GM21381 (cell line): ENCODE measurements around the gene GPHN.

ENCODE experiments used
- ATAC-seq: cut with Tn5 transposase; IDR thresholded peaks from one replicate; pipeline ENCODE4 v1.9.1; 2021; ENCODE audit warnings: mild to moderate bottlenecking, moderate library complexity; ENCODE audit not compliant: unreplicated experiment

The GPHN gene

GRCh38 chr14:66916421-66916820 lies 408.5 kb downstream of the GPHN start:
- ATAC-seq, result no peak

DNA sequence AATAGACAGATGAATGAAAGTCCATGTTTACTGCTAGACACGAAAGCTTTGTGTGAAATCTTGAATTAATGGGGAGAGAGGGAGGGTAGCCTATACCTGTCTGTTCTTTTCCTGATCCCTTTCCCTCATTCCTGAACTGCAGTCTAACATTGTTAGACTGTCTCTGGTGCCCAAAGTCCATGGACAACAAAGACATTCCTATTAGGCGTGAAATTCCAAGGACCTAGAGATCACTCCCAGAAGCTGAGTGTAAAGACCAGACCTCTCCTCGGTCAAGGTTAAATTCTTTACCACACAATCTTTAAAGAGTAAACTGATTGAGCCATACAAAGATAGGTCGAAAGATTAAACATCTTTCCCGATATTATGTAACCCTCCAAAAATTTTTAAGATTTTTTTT lies 410.6 kb downstream of the GPHN start:
- ATAC-seq, result no peak

DNA sequence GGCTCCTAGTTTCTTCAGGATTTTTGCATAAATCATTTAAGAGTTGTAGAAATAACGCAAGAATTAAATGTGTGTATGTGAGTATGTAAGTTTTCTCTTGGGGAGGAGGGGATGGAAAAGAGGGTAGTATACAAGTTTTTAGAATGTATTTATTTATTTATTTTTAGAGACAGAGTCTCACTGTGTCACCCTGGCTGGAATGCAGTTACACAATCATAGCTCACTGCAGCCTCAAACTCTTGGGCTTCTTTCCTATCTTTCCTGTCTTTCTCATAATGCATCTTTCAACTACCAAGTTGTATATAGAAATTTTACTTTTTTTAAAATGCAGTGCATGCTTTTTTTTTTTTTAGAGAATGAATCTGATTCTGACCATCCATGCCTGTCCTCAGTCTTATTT lies 412.2 kb downstream of the GPHN start:
- no peak for ATAC-seq

GRCh38 chr14:66923251-66923650 lies 415.3 kb downstream of the GPHN start:
- ATAC-seq, result no peak

DNA sequence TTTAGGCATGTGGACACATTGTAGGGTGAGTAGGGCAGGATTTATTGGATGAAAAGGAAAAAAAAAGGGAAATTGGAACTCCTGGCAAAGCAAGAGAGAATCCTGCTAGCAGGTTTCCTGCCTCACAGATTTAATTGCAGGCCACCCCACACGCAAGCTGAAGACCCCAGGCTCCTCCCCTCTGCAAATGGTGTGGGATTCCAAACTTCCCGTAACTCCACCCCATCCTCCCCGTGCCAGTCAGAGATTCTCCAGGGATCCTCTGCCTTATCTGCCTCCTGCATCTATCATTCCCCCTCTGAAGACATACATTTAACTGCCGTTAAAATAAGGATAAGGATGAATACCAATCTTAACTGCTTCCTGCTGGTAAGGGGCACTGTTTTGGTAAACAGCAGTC lies 431.5 kb downstream of the GPHN start:
- no peak for ATAC-seq

DNA sequence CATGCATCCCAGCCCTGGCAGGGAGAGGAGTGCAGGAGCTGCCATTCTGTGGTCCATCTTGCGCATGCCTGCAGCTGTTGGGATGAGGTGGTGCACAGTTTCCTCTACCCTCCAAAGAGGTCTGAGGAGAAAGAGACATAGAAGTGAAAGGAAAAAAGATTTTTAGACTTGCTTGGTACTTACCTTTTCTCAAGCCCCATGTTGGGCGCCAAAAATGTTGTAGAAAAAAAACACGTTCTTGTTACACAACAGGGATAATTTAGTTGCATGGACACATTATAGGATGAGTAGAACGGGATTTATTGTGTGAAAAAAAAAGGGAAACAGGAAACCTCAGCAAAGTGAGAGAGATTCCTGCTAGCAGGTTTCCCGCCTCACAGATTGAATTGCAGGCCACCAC lies 436.9 kb downstream of the GPHN start:
- ATAC-seq, result no peak

- ATAC-seq, result no peak
These were observed 447.2 kb downstream of the GPHN start for GRCh38 chr14:66955159-66955558.

DNA sequence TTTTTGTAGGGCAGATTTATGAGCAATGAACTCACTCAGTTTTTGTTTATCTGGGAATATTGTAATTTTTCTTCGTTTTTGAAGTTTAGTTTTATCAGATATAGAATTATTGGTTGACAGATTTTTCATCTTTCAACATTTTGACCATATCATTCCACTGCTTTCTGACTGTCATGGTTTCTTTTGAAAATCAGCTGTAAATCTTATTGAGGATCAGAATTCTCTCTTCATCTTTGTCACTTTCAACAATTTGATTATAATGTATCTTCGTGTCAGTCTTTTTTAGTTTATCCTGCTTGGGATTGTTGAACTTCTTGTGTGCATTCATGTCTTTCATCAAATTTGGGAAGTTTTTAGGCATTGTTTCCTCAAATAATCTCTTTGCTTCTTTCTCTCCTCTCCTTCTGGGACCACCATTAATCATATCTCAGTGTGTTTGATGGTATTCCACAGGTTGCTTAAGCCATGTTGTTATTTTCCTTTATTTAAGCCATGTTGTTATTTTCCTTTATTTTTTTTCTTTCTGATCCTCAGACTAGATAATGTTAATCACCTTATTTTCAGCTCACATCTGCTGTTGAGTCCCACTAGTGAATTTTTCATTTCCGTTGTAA lies 451.6 kb downstream of the GPHN start:
- no peak for ATAC-seq

- ATAC-seq, result no peak
These were observed 457.9 kb downstream of the GPHN start for GRCh38 chr14:66965831-66966230.

- ATAC-seq, result no peak
These were observed 464.5 kb downstream of the GPHN start for GRCh38 chr14:66972469-66972868.

DNA sequence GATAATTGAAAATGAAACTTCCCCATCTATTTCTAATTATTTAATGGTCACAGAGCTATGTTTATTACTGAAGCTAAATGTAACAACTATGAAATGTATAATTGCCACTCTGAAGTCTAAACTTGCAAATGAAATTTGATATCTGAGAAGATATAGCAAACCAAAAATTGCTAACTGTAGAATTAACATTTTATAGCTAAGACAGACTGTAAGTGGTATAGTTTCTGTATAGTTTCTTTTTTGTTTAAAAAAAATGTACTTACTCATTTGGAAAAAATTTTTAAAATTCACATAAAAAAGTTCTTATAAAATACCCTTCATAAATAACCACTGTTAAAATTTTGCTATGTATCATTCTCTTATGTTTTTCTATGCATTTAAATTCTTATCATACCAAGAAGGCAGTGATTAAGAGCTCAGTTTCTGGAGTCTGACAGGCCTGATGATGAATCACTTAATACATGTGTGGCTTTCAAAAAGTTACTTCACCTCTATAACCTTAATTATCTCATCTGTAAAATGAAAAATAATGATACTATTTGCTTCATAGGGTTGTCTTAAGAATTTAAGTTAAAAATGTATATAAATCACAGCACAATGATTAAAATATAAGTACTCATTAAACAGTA lies 466.6 kb downstream of the GPHN start:
- no peak for ATAC-seq

DNA sequence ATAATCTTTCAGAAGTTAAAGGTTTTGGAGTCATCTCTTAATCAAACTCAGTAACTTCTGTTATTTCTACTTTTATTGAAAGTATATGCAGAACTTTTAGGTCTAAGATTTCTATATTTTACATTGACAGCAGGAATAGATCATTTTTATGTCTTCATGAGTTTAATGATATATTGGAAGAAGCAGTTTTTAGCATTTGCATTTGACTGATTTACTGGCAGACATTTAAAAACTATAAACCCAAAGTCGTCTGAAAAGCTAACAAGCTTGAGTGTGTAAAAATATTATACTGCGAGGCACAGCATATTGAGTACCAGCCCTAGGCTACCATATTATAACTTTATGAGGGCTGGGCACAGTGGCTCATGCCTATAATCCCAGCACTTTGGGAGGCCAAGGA lies 467.3 kb downstream of the GPHN start:
- ATAC-seq, result no peak

DNA sequence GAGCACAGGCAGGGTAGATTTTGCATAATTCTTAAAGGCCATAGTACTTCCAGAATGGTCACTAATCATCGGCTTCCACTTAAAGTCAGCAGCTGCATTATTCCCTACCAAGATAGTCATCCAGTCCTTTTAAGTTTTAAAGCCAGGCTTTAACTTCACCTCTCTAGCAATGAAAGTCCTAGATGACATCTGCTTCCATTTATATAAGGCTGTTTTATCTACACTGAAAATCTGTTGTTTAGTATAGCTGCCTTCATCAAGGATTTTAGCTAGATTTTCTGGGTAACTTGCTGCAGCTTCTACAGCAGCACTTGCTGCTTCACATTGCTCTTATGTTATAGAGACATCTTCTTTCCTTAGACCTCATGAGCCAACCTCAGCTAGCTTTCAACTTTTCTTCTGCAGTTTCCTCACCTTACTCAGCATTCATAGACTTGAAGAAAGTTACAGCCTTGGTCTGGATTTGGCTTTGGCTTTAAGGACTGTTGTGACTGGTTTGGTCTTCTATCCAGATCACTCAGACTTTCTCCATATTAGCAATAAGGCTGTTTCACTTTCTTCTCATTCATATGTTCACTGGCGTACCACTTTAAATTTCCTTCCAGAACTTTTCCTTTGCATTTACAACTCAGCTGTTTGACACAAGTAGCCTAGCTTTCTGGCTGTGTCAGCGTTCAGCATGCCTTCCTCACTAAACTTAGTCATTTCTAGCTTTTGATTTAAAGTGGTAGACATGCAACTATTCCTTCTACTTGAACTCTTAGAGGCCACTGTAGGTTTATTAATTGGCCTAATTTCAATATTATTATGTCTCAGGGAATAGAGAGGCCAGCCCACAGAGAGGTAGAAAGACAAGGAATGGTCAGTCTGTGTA lies 471.4 kb downstream of the GPHN start:
- no peak for ATAC-seq

- no peak for ATAC-seq
These were observed 474.3 kb downstream of the GPHN start for GRCh38 chr14:66982247-66982646.

DNA sequence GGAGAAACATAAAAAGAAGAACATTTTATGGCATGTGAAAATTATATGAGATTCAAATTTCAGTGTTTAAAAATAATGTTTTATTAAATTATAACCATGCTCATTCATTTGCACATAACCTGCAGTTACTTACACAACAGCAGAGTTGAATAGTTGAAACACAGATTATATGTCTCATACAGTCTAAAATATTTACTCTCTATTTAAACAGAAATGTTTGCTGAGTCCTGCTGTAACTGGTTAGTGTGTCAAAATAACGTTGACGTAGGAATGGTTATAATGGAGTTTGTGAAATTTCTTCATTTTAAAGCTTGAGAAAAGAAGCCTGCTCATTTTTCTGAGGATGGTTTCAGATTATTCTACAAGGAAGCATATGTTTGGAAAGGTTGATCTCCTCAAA lies 484.8 kb downstream of the GPHN start:
- ATAC-seq, result no peak

DNA sequence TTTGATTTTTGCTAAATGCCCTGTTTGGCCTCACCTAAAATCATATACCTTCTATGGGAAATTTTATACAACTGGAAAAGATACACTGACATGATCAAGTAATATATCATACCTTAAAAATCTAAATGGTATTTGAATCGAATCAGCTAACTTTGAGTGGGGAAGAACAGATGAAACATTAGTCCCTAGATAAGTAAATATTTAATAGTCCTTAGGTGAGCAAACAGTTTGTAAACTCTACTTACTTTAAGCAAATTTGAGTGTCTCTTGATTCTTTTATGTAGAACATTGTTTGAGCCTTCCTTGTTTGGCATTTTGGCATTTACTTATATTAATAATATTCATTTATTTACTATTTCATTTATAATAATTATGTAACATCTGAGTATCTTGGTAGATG lies 485.6 kb downstream of the GPHN start:
- ATAC-seq, result no peak

DNA sequence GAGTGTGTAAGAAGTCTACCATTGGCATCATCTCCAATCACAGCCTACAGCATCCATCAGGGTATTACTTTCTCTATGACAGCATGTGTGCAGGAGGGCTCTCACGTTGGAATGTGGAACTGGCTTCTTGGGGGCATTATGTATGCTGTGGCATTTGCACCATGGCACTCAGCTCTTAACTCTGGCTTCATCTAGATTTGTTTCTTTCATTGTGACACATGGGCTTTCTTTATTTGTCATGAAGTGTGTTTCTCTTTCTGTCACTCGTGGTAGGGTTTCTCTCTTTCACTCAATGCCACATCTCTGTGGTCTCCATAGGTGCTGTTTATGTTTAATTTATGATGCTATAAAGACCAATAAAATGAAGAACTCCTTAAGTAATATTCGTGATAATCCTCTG lies 490.1 kb downstream of the GPHN start:
- ATAC-seq, result no peak

- no peak for ATAC-seq
These were observed 492.0 kb downstream of the GPHN start for GRCh38 chr14:66999978-67000377.

DNA sequence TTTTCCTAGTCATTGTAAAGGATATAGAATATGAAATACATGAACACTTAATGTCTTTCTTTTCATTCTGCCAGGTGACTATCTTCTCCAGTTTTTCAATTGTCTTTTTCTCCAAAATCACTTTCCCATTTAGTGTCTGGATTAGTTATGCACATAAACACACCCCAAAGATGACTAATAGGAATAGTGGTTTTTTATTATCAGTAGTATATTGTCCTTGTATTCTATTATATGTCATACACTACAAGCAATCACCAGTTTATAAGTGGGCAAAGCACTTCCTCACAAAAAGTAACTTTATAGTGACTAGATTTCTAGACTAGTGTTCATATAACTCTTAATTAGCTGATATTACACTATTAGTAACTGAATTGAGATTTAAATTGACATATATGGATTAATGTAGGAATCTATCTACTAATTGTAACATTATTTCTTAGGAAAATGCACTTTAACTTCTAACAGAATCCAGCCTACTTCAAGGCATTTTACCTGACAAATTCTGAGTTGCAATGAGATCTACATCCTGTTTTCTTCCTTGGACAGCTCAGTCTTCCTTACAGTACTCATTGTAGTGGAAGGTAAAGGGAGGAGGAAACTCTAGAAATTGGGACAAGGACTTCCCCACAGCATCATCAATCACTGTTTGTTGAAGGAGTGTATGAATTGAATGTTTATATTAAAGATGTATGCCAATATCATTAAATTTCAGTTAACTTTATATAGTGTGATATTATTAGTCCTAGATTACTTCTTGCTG lies 495.2 kb downstream of the GPHN start:
- ATAC-seq, result no peak

GRCh38 chr14:67004521-67004920 lies 496.6 kb downstream of the GPHN start:
- ATAC-seq, result no peak

DNA sequence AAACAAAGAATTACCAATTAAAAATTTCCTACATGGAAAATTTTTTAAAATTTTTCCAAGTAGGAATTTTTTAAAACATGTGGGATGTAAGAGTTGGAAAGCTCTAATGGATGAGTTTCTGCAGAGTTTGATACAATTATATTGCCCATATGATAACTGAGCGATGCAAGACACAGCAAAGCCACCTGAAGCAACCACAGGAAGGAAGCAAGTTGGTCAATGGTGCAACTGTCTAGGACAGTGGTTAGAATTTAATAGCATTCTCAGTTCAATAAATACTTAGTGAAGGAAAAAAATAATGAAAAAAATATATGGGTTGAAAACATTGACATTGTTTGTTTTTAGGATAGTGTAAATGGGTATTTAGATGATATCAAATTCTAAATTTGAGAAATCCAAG lies 502.7 kb downstream of the GPHN start:
- ATAC-seq, result no peak
